ENCODE measurements around the gene MRAS.
"Not testable (repeated sequence)": the region's sequence is repeated elsewhere in the genome, so short reads cannot be mapped to it uniquely, and the experiment has no call there.

The MRAS gene

DNA sequence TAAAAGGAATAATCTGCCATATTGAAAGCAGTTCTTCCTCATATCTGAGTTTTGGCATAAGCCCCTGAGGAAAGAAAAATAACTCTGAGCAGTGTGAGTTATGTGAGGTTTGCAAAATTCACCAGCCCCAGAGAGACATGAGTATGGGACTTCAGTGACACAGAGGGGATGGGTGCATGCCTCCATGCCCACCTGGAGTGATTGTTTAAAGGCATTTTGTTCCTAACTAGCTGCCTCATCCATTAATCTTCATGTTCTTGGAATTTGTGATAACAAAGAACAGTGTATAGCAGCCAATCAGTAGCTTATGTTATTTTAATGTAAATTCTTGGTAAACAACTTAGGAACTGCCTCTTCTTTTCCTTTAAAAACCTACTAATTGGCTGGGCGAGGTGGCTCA lies 74.9 kb downstream of the MRAS start:
- no peak overlapping the region for H3K4me3 ChIP-seq (ENCODE audit: control insufficient read depth, low read depth, low read length)
- no peak for DNase-seq (ENCODE audit: low read depth)
- TF ChIP-seq, protein P1, sequence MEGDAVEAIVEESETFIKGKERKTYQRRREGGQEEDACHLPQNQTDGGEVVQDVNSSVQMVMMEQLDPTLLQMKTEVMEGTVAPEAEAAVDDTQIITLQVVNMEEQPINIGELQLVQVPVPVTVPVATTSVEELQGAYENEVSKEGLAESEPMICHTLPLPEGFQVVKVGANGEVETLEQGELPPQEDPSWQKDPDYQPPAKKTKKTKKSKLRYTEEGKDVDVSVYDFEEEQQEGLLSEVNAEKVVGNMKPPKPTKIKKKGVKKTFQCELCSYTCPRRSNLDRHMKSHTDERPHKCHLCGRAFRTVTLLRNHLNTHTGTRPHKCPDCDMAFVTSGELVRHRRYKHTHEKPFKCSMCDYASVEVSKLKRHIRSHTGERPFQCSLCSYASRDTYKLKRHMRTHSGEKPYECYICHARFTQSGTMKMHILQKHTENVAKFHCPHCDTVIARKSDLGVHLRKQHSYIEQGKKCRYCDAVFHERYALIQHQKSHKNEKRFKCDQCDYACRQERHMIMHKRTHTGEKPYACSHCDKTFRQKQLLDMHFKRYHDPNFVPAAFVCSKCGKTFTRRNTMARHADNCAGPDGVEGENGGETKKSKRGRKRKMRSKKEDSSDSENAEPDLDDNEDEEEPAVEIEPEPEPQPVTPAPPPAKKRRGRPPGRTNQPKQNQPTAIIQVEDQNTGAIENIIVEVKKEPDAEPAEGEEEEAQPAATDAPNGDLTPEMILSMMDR (conservative IDR thresholded peaks at IDR 0.05; ENCODE audit: control insufficient read depth, insufficient read depth, low read depth, low read length), result no peak

DNA sequence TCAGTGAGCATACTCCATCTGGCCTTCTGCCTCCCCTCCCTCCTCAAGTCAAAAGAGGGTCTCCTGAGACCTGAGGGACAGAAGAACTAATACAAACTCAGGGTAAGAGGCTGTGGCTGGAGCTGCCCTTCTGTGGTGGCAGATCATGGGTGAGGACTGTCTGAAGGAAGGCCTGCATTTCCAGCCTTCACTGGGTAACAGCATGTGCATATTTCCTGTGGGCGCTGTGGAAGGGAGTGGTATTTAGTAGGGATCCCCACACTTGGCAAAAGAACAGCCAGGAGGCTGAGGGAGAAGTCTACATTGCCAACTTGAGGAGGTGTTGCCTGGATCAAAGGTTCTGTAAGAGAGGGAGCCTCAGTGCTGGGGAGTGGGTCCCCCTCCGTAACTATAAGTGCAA lies 75.9 kb downstream of the MRAS start:
- TF ChIP-seq, protein P1 (conservative IDR thresholded peaks at IDR 0.05; ENCODE audit: control insufficient read depth, insufficient read depth, low read depth, low read length), result no peak
- no peak for DNase-seq (ENCODE audit: low read depth)

DNA sequence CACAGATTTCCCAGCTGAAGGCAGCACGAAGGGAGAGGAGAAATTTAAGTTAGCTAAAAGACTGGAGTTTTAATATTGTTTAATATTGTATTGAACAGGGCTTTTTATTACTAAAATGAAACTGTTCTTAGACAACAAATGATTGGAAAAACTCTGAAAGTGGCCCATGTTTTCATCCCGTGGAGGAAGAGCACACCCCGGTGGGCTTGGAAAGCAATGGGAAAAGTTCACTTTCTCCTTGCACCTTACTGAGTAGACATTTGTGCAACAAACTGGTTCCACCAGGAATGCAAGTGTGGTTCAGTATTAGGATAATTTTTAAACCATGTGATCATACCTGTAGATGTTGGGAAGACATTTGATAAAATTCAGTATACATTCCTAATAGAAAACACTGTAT lies 77.8 kb downstream of the MRAS start:
- TF ChIP-seq, protein P1 (conservative IDR thresholded peaks at IDR 0.05; ENCODE audit: control insufficient read depth, insufficient read depth, low read depth, low read length), result peak; percentile 47
- DNase-seq (ENCODE audit: low read depth), result peak; percentile 15
- no peak overlapping the region for H3K4me3 ChIP-seq (ENCODE audit: control insufficient read depth, low read depth, low read length)

More for the DNA sequence above, 75.9 kb downstream of the MRAS start:
- H3K4me3 ChIP-seq (ENCODE audit: control insufficient read depth, low read depth, low read length), result no peak overlapping the region

DNA sequence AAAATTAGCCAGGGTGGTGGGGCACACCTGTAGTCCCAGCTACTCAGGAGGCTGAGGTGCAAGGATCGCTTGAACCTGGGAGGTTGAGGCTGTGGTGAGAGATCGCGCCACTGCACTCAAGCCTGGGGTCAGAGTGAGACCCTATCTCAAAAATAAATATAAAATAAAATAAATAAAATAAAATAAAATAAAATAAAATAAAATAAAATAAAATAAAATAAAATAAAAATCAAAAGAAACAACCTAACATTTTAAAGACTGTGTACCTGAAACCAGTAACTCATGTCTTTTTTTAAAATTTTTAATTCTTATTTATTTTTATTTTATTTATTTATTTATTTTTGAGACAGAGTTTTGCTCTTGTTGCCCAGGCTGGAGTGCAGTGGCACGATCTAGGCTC lies 78.4 kb downstream of the MRAS start:
- not testable (repeated sequence) for DNase-seq (ENCODE audit: low read depth); H3K4me3 ChIP-seq (ENCODE audit: control insufficient read depth, low read depth, low read length)

DNA sequence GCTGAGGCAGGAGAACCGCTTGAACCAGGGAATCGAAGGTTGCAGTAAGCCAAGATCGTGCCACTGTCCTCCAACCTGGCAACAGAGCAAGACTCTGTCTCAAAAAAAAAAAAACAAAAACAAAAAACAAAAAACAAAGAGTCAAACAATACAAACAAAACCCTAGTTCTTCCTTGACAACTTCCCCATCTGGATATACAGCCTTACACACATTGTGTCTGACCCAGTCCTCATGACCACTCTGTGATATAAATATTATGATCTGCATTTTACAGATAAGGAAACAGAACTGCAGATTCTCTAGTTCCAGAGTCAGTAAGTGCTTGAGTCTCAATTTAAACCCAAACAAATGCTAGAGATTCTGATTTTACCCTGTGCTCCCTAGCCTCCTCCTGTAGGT lies 81.3 kb downstream of the MRAS start:
- DNase-seq (ENCODE audit: low read depth), result no peak
- TF ChIP-seq, protein P1 (conservative IDR thresholded peaks at IDR 0.05; ENCODE audit: control insufficient read depth, insufficient read depth, low read depth, low read length), result no peak
- H3K4me3 ChIP-seq (ENCODE audit: control insufficient read depth, low read depth, low read length), result no peak overlapping the region

DNA sequence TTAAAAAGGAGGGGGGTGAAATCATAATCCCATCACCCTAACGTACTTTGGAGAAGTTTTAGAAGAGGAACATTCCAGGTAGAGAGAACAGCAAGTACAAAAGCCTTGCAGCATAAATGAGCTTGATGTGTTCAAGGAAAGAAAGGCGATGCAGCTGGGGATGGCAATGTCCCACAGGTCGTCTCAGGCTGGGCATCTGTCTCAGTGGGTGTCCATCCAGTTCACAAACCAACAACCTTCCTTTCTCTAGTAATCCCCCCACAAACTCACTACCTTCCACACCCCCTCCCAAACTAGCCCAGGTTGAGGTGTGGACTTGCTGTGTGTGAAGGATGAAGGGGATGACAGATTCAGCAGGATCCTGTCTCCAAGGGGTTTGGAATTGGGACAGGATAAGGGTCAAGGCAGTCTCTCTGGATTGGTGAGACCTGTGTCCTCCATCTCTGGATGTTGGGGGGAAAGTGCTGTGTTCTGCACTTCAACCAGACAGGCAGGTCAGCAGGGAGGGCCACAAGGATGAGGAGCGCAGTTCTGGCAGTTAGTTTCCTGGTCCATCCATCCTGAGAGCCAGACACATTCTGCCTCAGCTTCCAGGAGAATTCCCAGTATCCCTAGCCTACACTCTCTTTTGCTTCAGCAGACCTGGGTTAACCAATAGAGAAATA lies 84.3 kb downstream of the MRAS start:
- no peak for DNase-seq (ENCODE audit: low read depth)
- TF ChIP-seq, protein P1 (conservative IDR thresholded peaks at IDR 0.05; ENCODE audit: control insufficient read depth, insufficient read depth, low read depth, low read length), result no peak
- H3K4me3 ChIP-seq (ENCODE audit: control insufficient read depth, low read depth, low read length), result no peak overlapping the region

DNA sequence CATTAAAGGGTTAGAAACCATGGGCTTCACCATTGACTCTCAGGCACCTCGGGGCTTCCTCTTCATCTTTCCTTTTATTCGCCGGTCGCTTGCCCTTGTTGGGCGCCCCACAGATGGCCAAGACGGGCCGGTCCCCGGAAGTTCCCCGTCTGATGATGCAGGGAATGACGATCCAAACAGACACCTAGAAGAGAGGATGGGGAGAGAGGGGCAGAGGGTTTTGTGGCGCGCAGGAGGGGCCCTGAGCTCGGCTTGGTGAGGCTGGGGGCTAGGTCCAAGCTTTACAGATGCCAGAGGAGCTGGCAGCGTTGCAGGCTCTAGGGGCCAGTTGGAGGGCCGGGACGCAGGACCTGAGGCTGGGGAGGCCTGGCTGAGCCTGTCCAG lies 85.5 kb downstream of the MRAS start:
- no peak overlapping the region for H3K4me3 ChIP-seq (ENCODE audit: control insufficient read depth, low read depth, low read length)
- DNase-seq (ENCODE audit: low read depth), result no peak
- TF ChIP-seq, protein P1 (conservative IDR thresholded peaks at IDR 0.05; ENCODE audit: control insufficient read depth, insufficient read depth, low read depth, low read length), result no peak

All from fibroblast of mammary gland (primary cell).